Loucy (cell line): ENCODE measurements around the gene SYT2.
"Not testable (repeated sequence)": the region's sequence is repeated elsewhere in the genome, so short reads cannot be mapped to it uniquely, and the experiment has no call there.

Experiments used
- H2AFZ ChIP-seq: fragments of 200-600 bp; sonication (generic); 2 replicates; pipeline ENCODE4 v1.6.0; 2016; ENCODE audit warnings: antibody characterized with exemption, mild to moderate bottlenecking, low read length, moderate library complexity
- H3F3A ChIP-seq: fragments of 200-600 bp; 2 replicates; pipeline ENCODE4 v1.6.0; 2016; ENCODE audit warnings: antibody characterized with exemption, low read depth, mild to moderate bottlenecking
- H3K27me3 ChIP-seq: fragments of 200-600 bp; sonication (generic); 2 replicates; pipeline ENCODE4 v1.6.1; 2014; ENCODE audit warnings: low read length, mild to moderate bottlenecking; ENCODE audit not compliant: insufficient read depth, poor library complexity, severe bottlenecking
- H3K36me3 ChIP-seq: fragments of 200-600 bp; sonication (generic); 2 replicates; pipeline ENCODE4 v1.6.1; 2016; ENCODE audit warnings: low read length; ENCODE audit not compliant: insufficient read depth
- H3K4me1 ChIP-seq: fragments of 200-600 bp; sonication (generic); 2 replicates; pipeline ENCODE4 v1.5.1; 2014; ENCODE audit warnings: low read length, mild to moderate bottlenecking; ENCODE audit not compliant: insufficient read depth, poor library complexity, severe bottlenecking
- H3K4me2 ChIP-seq: fragments of 200-600 bp; sonication (generic); 2 replicates; pipeline ENCODE4 v1.6.0; 2014; ENCODE audit warnings: antibody characterized with exemption, low read length, low read depth, mild to moderate bottlenecking; ENCODE audit not compliant: poor library complexity, severe bottlenecking
- H3K4me3 ChIP-seq: fragments of 200-600 bp; sonication (generic); 2 replicates; pipeline ENCODE4 v1.5.1; 2014; ENCODE audit warnings: low read length, mild to moderate bottlenecking, mixed read lengths; ENCODE audit not compliant: poor library complexity, severe bottlenecking
- H3K79me2 ChIP-seq: fragments of 200-600 bp; sonication (generic); 2 replicates; pipeline ENCODE4 v1.6.1; 2014; ENCODE audit warnings: low read length; ENCODE audit not compliant: insufficient read depth
- H3K9ac ChIP-seq: fragments of 200-600 bp; sonication (generic); 2 replicates; pipeline ENCODE4 v1.6.0; 2014; ENCODE audit warnings: mild to moderate bottlenecking, low read depth, low read length, moderate library complexity; ENCODE audit not compliant: poor library complexity, severe bottlenecking
- H3K9me2 ChIP-seq: fragments of 200-600 bp; sonication (generic); replicated peaks from 2 replicates; pipeline ENCODE4 v1.6.1; 2016; ENCODE audit warnings: low read depth, low read length, mixed read lengths
- H3K9me3 ChIP-seq: fragments of 200-600 bp; sonication (generic); 2 replicates; pipeline ENCODE4 v1.6.1; 2014; ENCODE audit warnings: mild to moderate bottlenecking, antibody characterized with exemption, low read length, low read depth; ENCODE audit not compliant: insufficient read depth
- H4K20me1 ChIP-seq: fragments of 200-600 bp; sonication (generic); 2 replicates; pipeline ENCODE4 v1.6.0; 2014; ENCODE audit warnings: antibody characterized with exemption, low read length, mild to moderate bottlenecking; ENCODE audit not compliant: insufficient read depth, poor library complexity, severe bottlenecking
- CTCF ChIP-seq: fragments of 200-600 bp; sonication (generic); conservative IDR thresholded peaks from 2 replicates; pipeline ENCODE4 v1.5.1; 2014; ENCODE audit warnings: mild to moderate bottlenecking, antibody characterized with exemption, low read length
- EZH2phosphoT487 ChIP-seq: fragments of 200-600 bp; IDR thresholded peaks from 2 replicates; pipeline ENCODE4 v1.6.1; 2018; ENCODE audit warnings: antibody characterized with exemption, mild to moderate bottlenecking, moderate library complexity, borderline replicate concordance

SYT2 gene

GRCh38 chr1:202562444-202563060 is 147.7 kb downstream of the SYT2 start:
- TF ChIP-seq EZH2phosphoT487 (no peak), CTCF (no peak)
- Histone ChIP-seq H3K79me2 (no peaks in the 10 kb centered on the region), H3K9me3 (no peaks in the 10 kb centered on the region), H3K9me2 (no peaks in the 10 kb centered on the region), H3K36me3 (peaks cover 1% of the 10 kb centered on the region; the same call in 1 of the 2 replicates), H3K9ac (no peak overlapping the region), H3K4me1 (peaks cover 15% of the 10 kb centered on the region), H3K4me3 (no peak overlapping the region), H3K4me2 (no peak overlapping the region), H3K27me3 (no peaks in the 10 kb centered on the region), H3F3A (no peaks in the 10 kb centered on the region), H4K20me1 (no peaks in the 10 kb centered on the region), H2AFZ (no peak overlapping the region)

DNA sequence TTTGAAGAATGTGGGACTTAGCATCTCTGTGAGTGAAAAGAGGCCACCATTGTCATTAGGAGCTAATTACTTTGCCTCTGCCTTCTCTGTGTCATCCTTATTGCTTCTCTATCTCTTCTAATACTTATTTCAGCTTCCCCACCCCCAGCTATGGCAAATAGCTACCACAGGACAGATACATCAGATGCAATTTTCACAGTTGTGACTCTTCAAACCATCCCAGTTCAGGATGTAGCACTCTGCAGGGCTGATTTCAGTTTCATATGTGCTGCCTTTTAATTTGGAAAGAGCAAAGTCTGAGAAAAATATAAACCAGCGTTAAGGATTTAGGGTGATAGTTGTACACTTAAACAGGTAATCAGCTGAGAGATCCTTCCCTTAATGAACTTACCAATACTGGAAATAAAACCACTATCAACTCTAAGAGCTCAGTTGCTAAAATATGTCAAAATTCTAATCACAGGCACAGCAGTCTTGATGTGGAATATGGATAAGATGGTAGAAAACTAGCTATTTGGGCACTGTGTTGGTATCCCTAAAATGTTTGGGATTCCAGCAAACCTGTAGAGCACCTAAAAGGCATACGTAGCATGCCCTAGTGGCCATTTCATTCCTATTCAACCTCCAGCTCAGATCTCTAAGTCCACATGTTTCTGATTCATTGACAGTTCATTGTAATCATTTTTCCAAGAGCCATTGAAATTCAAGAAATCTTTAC is 148.4 kb downstream of the SYT2 start:
- Histone ChIP-seq H3K9ac (no peak overlapping the region), H3K4me3 (no peak overlapping the region), H3K4me1 (peaks cover 15% of the 10 kb centered on the region), H2AFZ (no peak overlapping the region), H3K9me2 (no peaks in the 10 kb centered on the region), H3K9me3 (no peaks in the 10 kb centered on the region), H3F3A (no peaks in the 10 kb centered on the region), H3K27me3 (no peaks in the 10 kb centered on the region), H3K4me2 (no peak overlapping the region), H3K79me2 (no peaks in the 10 kb centered on the region), H3K36me3 (no peaks in the 10 kb centered on the region), H4K20me1 (no peaks in the 10 kb centered on the region)
- TF ChIP-seq CTCF = 0 out of 2 replicates have a peak, but pooled peaks have one; percentile 21
- no peak for TF ChIP-seq EZH2phosphoT487

- Histone ChIP-seq H3K4me3 (no peak overlapping the region), H3K9me2 (no peaks in the 10 kb centered on the region), H3K4me2 (no peak overlapping the region), H4K20me1 (no peaks in the 10 kb centered on the region), H3K9me3 (no peaks in the 10 kb centered on the region), H2AFZ (no peak overlapping the region), H3F3A (no peaks in the 10 kb centered on the region), H3K36me3 (no peaks in the 10 kb centered on the region), H3K9ac (no peak overlapping the region), H3K4me1 (peaks cover 11% of the 10 kb centered on the region), H3K79me2 (no peaks in the 10 kb centered on the region), H3K27me3 (no peaks in the 10 kb centered on the region)
- no peak for TF ChIP-seq EZH2phosphoT487
- TF ChIP-seq CTCF = no peak
Measured at GRCh38 chr1:202561240-202561639, 149.0 kb downstream of the SYT2 start.

- H3K9ac ChIP-seq, H3F3A ChIP-seq, H3K79me2 ChIP-seq, H3K36me3 ChIP-seq, H3K4me2 ChIP-seq, H3K9me2 ChIP-seq, H3K27me3 ChIP-seq, H4K20me1 ChIP-seq, H3K9me3 ChIP-seq, H2AFZ ChIP-seq, H3K4me3 ChIP-seq: not testable (repeated sequence)
- peaks cover 16% of the 10 kb centered on the region for H3K4me1 ChIP-seq
Measured at GRCh38 chr1:202557662-202558061, 152.6 kb downstream of the SYT2 start.

DNA sequence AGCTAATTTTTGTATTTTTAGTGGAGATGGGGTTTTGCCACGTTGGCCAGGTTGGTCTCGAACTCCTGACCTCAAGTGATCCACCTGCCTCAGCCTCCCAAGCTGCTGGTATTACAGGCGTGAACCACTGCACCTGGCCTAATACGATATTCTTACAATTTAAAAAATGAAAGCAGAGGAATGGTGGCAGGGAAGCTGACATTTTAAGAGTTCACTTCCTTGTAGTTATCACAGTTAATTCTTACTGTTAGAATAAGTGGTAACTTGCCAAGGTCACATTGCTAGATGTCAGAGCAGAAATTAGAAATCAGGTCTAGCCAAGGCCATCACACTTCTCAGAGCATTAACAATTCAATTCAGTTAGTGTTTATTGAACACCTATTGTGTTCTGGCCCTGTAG is 154.2 kb downstream of the SYT2 start:
- not testable (repeated sequence) for H3K27me3 ChIP-seq, H3K4me3 ChIP-seq, H3K36me3 ChIP-seq, H3K79me2 ChIP-seq, H3F3A ChIP-seq, H3K9me3 ChIP-seq, H3K4me2 ChIP-seq, H3K9me2 ChIP-seq, H3K9ac ChIP-seq, H2AFZ ChIP-seq, H4K20me1 ChIP-seq
- peaks cover 16% of the 10 kb centered on the region for H3K4me1 ChIP-seq
